Stimulated activated CD4-positive, alpha-beta T cell treated with anti-CD3 and anti-CD28 coated beads, Interleukin-1b, Interleukin-23, amount 100 ng/mL, for 24 hours (primary cell): Measurements from ENCODE around the gene CDPF1.
"Not testable (repeated sequence)": the region's sequence is repeated elsewhere in the genome, so short reads cannot be mapped to it uniquely, and the experiment has no call there.

Experiments used
- DNase-seq, 4 experiments: peaks; one replicate each; pipeline ENCODE4 v3.0.0-alpha.2; 2020; ENCODE audit warnings: low read depth in 4 of 4, low spot score in 1 of 4

CDPF1 gene

GRCh38 chr22:46226577-46226976 is 23.5 kb downstream of the CDPF1 start:
- no peak for DNase-seq

GRCh38 chr22:46225631-46226030 is 24.5 kb downstream of the CDPF1 start:
- DNase-seq, result no peak

GRCh38 chr22:46224898-46225290 is 25.2 kb downstream of the CDPF1 start:
- DNase-seq, result no peak

- no peak for DNase-seq
These were observed 25.8 kb downstream of the CDPF1 start for GRCh38 chr22:46224044-46224897.

- no peak for DNase-seq
These were observed 29.2 kb downstream of the CDPF1 start for GRCh38 chr22:46220921-46221320.

GRCh38 chr22:46219636-46220035 is 30.5 kb downstream of the CDPF1 start:
- DNase-seq, result no peak

- no peak for DNase-seq
These were observed 35.5 kb downstream of the CDPF1 start for GRCh38 chr22:46214616-46215015.

GRCh38 chr22:46214149-46214548 is 35.9 kb downstream of the CDPF1 start:
- no peak for DNase-seq

- DNase-seq, result no peak
These were observed 37.0 kb downstream of the CDPF1 start for GRCh38 chr22:46213052-46213451.

- no peak for DNase-seq
These were observed 37.9 kb downstream of the CDPF1 start for GRCh38 chr22:46212195-46212594.

GRCh38 chr22:46209262-46209661 is 40.8 kb downstream of the CDPF1 start:
- no peak for DNase-seq

GRCh38 chr22:46203601-46203980 is 46.5 kb downstream of the CDPF1 start:
- no peak for DNase-seq

GRCh38 chr22:46202897-46203600 is 47.0 kb downstream of the CDPF1 start:
- no peak for DNase-seq

- no peak for DNase-seq
These were observed 48.9 kb downstream of the CDPF1 start for GRCh38 chr22:46201059-46201757.

GRCh38 chr22:46198806-46199205 is 51.3 kb downstream of the CDPF1 start:
- not testable (repeated sequence) for DNase-seq

- no peak for DNase-seq
These were observed 51.8 kb downstream of the CDPF1 start for GRCh38 chr22:46198274-46198673.

GRCh38 chr22:46196278-46196677 is 53.8 kb downstream of the CDPF1 start:
- no peak for DNase-seq

- no peak for DNase-seq
These were observed 54.5 kb downstream of the CDPF1 start for GRCh38 chr22:46195487-46196165.
